SU-DHL-6 (cell line): ENCODE measurements around the gene G2E3.
"Not testable (repeated sequence)": the region's sequence is repeated elsewhere in the genome, so short reads cannot be mapped to it uniquely, and the experiment has no call there.

ENCODE experiments used
- H2AFZ ChIP-seq: fragments of 200-600 bp; sonication (generic); 2 replicates; pipeline ENCODE4 v1.6.1; 2014; ENCODE audit warnings: low read depth, mild to moderate bottlenecking, moderate library complexity, mixed read lengths, antibody characterized with exemption, low read length; ENCODE audit not compliant: severe bottlenecking
- H3F3A ChIP-seq: fragments of 200-600 bp; shearing (Covaris generic); 2 replicates; pipeline ENCODE4 v1.6.0; 2016; ENCODE audit warnings: antibody characterized with exemption, mild to moderate bottlenecking; ENCODE audit not compliant: insufficient read depth
- H3K27ac ChIP-seq: fragments of 200-600 bp; sonication (generic); 2 replicates; pipeline ENCODE4 v1.5.1; 2016; ENCODE audit warnings: low read depth, mild to moderate bottlenecking, low read length, moderate library complexity, mixed read lengths
- H3K27me3 ChIP-seq: fragments of 200-600 bp; sonication (generic), shearing (Covaris generic); 2 replicates; pipeline ENCODE4 v1.6.0; 2014; ENCODE audit warnings: mild to moderate bottlenecking, low read length
- H3K36me3 ChIP-seq: fragments of 200-600 bp; sonication (generic); 2 replicates; pipeline ENCODE4 v1.6.1; 2014; ENCODE audit warnings: mild to moderate bottlenecking, low read length, mixed read lengths
- H3K4me2 ChIP-seq: fragments of 300-600, 200-600 bp; shearing (Covaris generic), sonication (generic); 2 replicates; pipeline ENCODE4 v1.6.0; 2014; ENCODE audit warnings: low read length, low read depth, mild to moderate bottlenecking; ENCODE audit not compliant: poor library complexity, severe bottlenecking
- H3K4me3 ChIP-seq: fragments of 200-600 bp; sonication (generic); 2 replicates; pipeline ENCODE4 v1.5.1; 2014; ENCODE audit warnings: antibody characterized with exemption, low read length, mild to moderate bottlenecking, mixed read lengths; ENCODE audit not compliant: insufficient read depth, poor library complexity, severe bottlenecking
- H3K79me2 ChIP-seq: fragments of 200-600 bp; sonication (generic); 2 replicates; pipeline ENCODE4 v1.6.1; 2014; ENCODE audit warnings: mild to moderate bottlenecking, low read length, moderate library complexity; ENCODE audit not compliant: insufficient read depth
- H3K9ac ChIP-seq: fragments of 200-600 bp; sonication (generic); 2 replicates; pipeline ENCODE4 v1.7.0; 2014; ENCODE audit warnings: mild to moderate bottlenecking, low read length
- H3K9me2 ChIP-seq: fragments of 200-600 bp; sonication (generic); replicated peaks from 2 replicates; pipeline ENCODE4 v1.6.1; 2014; ENCODE audit warnings: low read length; ENCODE audit not compliant: insufficient read depth
- H3K9me3 ChIP-seq: fragments of 200-600 bp; sonication (generic); 2 replicates; pipeline ENCODE4 v1.6.1; 2014; ENCODE audit warnings: low read length, mixed read lengths; ENCODE audit not compliant: insufficient read depth
- H4K20me1 ChIP-seq: fragments of 200-600 bp; sonication (generic); 2 replicates; pipeline ENCODE4 v1.6.1; 2014; ENCODE audit warnings: low read depth, mild to moderate bottlenecking, antibody characterized with exemption, low read length, moderate library complexity, mixed read lengths
- CTCF ChIP-seq: fragments of 200-600 bp; sonication (generic); IDR thresholded peaks from one replicate; pipeline ENCODE4 v1.5.1; 2017; ENCODE audit warnings: antibody characterized with exemption, mild to moderate bottlenecking, low read length, moderate library complexity; ENCODE audit not compliant: insufficient read depth, poor library complexity, severe bottlenecking
- EZH2phosphoT487 ChIP-seq: fragments of 200-600 bp; sonication (generic), shearing (Covaris generic); conservative IDR thresholded peaks from 2 replicates; pipeline ENCODE4 v1.6.1; 2018; ENCODE audit warnings: mild to moderate bottlenecking, antibody characterized with exemption, low read length, moderate library complexity, mixed read lengths

G2E3 gene

GRCh38 chr14:30573966-30574365, 15.0 kb downstream of the G2E3 start:
- Histone ChIP-seq H4K20me1 (peaks cover 17% of the 10 kb centered on the region; the same call in 1 of the 2 replicates), H3K9me2 (no peaks in the 10 kb centered on the region), H3K4me2 (no peak overlapping the region), H3F3A (0 out of 2 replicates have a peak, but pooled peaks cover 1% of the 10 kb centered on the region), H3K9ac (no peak overlapping the region), H3K27ac (no peak overlapping the region), H3K36me3 (no peaks in the 10 kb centered on the region), H3K4me3 (no peak overlapping the region), H2AFZ (no peak overlapping the region), H3K79me2 (peaks cover 100% of the 10 kb centered on the region), H3K9me3 (no peaks in the 10 kb centered on the region), H3K27me3 (no peaks in the 10 kb centered on the region)
- TF ChIP-seq CTCF (no peak), EZH2phosphoT487 (no peak)

- H3K4me3 ChIP-seq, H3K27ac ChIP-seq, H3K9ac ChIP-seq, H3K4me2 ChIP-seq, H2AFZ ChIP-seq, H3K9me3 ChIP-seq, H3F3A ChIP-seq, H3K36me3 ChIP-seq, H3K9me2 ChIP-seq, H3K27me3 ChIP-seq: not testable (repeated sequence)
- peaks cover 18% of the 10 kb centered on the region; the same call in 1 of the 2 replicates for H4K20me1 ChIP-seq
- H3K79me2 ChIP-seq: peaks cover 100% of the 10 kb centered on the region
Measured at GRCh38 chr14:30574777-30575176, 15.8 kb downstream of the G2E3 start.

- not testable (repeated sequence) for H3F3A ChIP-seq
Measured at GRCh38 chr14:30576333-30576732, 17.4 kb downstream of the G2E3 start.

GRCh38 chr14:30580616-30581282, 21.8 kb downstream of the G2E3 start:
- Histone ChIP-seq H2AFZ (no peak overlapping the region), H3F3A (no peaks in the 10 kb centered on the region)

More at GRCh38 chr14:30576333-30576732, 17.4 kb downstream of the G2E3 start:
- H3K79me2 ChIP-seq: peaks cover 100% of the 10 kb centered on the region
- H3K9me3 ChIP-seq, H3K27ac ChIP-seq, H3K36me3 ChIP-seq, H3K9ac ChIP-seq, H3K9me2 ChIP-seq, H3K27me3 ChIP-seq, H3K4me3 ChIP-seq, H3K4me2 ChIP-seq, H2AFZ ChIP-seq: not testable (repeated sequence)
- H4K20me1 ChIP-seq: peaks cover 20% of the 10 kb centered on the region; the same call in 1 of the 2 replicates

More at GRCh38 chr14:30580616-30581282, 21.8 kb downstream of the G2E3 start:
- no peak overlapping the region for H3K27ac ChIP-seq
- H4K20me1 ChIP-seq: peaks cover 17% of the 10 kb centered on the region; the same call in 1 of the 2 replicates
- peaks cover 34% of the 10 kb centered on the region for H3K36me3 ChIP-seq
- H3K4me3 ChIP-seq: no peak overlapping the region
- H3K27me3 ChIP-seq: no peaks in the 10 kb centered on the region
- H3K9me3 ChIP-seq: no peaks in the 10 kb centered on the region; the same call in 1 of the 2 replicates
- H3K9ac ChIP-seq: no peak overlapping the region
- H3K9me2 ChIP-seq: no peaks in the 10 kb centered on the region
- no peak for TF ChIP-seq EZH2phosphoT487
- no peak for TF ChIP-seq CTCF
- peaks cover 100% of the 10 kb centered on the region for H3K79me2 ChIP-seq
- no peak overlapping the region for H3K4me2 ChIP-seq
